Dendritic cell treated with granulocyte-macrophage colony-stimulating factor and Interleukin-4, amounts not matched to agents 40 ng/mL and 50 ng/mL, for 4 days (primary cell): Measurements from ENCODE around the gene OPRD1.
A peak's percentile ranks its signal among the peaks of the same experiment; 100 is the strongest.
"Not testable (repeated sequence)": the region's sequence is repeated elsewhere in the genome, so short reads cannot be mapped to it uniquely, and the experiment has no call there.

Experiments used
- H3K27ac Mint-ChIP-seq: one replicate; pipeline ENCODE4 v1.8.0; 2022; ENCODE audit warnings: mild to moderate bottlenecking, mixed read lengths
- H3K27me3 Mint-ChIP-seq: one replicate; pipeline ENCODE4 v1.8.0; 2022; ENCODE audit warnings: mild to moderate bottlenecking, mixed read lengths
- H3K36me3 Mint-ChIP-seq: one replicate; pipeline ENCODE4 v1.8.0; 2022; ENCODE audit warnings: low read depth, mixed read lengths
- H3K4me1 Mint-ChIP-seq: one replicate; pipeline ENCODE4 v1.8.0; 2022; ENCODE audit warnings: low read depth, mixed read lengths
- H3K4me3 Mint-ChIP-seq: one replicate; pipeline ENCODE4 v1.8.0; 2022; ENCODE audit warnings: mild to moderate bottlenecking, moderate library complexity, mixed read lengths
- H3K9me3 Mint-ChIP-seq: one replicate; pipeline ENCODE4 v1.8.0; 2022; ENCODE audit warnings: mixed read lengths
- intact Hi-C: fragments of 100-400 bp; cut with micrococcal nuclease; formaldehyde crosslinking; loops from one replicate; pipeline ENCODE4 v1.15.0; 2022

The OPRD1 gene

DNA sequence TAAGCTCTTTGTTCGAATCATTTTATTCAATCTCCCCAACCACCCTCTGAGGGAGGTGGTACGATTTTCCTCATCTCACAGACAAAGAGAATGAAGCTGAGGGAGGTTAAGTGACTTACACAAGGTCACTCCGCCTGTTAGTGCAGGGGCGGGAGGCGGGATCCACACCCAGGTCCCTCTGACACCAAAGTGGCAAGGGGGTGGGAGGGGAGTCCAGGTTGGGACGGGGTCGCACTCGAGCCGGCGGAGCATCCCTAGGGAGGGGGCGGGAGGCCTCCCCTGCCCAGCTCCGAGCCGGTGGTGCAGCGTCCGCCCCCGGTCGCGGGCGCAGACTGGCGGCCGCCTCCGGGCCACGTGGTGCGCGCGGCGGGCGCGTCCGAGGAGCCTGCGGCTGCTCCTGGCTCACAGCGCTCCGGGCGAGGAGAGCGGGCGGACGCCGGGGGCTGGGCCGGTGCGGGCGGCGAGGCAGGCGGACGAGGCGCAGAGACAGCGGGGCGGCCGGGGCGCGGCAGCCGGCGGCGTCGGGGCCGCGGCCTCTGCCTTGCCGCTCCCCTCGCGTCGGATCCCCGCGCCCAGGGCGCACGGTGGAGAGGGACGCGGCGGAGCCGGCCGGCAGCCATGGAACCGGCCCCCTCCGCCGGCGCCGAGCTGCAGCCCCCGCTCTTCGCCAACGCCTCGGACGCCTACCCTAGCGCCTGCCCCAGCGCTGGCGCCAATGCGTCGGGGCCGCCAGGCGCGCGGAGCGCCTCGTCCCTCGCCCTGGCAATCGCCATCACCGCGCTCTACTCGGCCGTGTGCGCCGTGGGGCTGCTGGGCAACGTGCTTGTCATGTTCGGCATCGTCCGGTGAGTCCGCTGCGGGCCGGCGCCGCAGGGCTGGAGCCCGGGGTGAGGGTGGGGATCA, at the start of gene OPRD1:
Gene OPRD1, plus strand, starts transcription at position 405 of the 903 bp plus-strand sequence. Its CDS starts 214 bp downstream, at position 619.
- Mint-ChIP-seq H3K27ac (no peak within 1 kb of the TSS), H3K4me1 (peaks cover 11% of the 10 kb centered on the region)

GRCh38 chr1:28766532-28767183, 45.3 kb upstream of the OPRD1 start:
- peaks cover 6% of the 10 kb centered on the region for H3K4me1 Mint-ChIP-seq
- no peak overlapping the region for H3K27ac Mint-ChIP-seq
- no peak overlapping the region for H3K4me3 Mint-ChIP-seq
- intact Hi-C loops = no loop called here
- no peaks in the 10 kb centered on the region for H3K9me3 Mint-ChIP-seq
- H3K36me3 Mint-ChIP-seq = peaks cover 79% of the 10 kb centered on the region
- no peaks in the 10 kb centered on the region for H3K27me3 Mint-ChIP-seq

More for the DNA sequence above, at the start of gene OPRD1:
- no peaks in the 10 kb centered on the region for H3K36me3 Mint-ChIP-seq
- peaks cover 64% of the 10 kb centered on the region for H3K27me3 Mint-ChIP-seq
- H3K4me3 Mint-ChIP-seq = no peak within 1 kb of the TSS
- intact Hi-C loops = no loop called here
- H3K9me3 Mint-ChIP-seq = no peaks in the 10 kb centered on the region

DNA sequence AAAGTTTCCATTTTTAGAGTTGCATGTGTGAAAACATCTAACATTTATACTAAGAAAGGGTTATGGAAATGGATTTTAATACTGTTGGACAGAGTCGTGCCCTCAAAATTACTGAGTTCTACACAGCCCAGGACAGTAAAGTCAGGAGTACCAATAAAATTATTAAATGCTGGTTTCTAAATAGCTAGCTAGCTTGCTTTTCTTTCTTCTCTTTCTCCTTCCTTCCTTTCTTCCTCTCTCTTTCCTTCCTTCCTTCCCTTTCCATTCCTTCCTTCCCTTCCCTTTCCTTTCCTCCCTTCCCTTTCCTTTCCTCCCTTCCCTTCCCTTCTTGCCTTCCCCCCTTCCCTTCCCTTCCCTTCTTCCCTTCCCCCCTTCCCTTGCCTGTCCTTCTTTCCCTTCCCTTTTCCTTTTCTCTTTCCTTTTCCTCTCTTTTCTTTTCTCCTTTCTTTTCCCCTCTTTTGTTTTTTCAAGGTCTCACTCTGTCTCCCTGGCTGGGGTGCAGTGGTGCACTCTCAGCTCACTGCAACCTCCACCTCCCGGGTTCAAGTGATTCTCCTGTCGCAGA, 41.3 kb upstream of the OPRD1 start:
- intact Hi-C loops = no loop called here
- peaks cover 64% of the 10 kb centered on the region for H3K36me3 Mint-ChIP-seq

DNA sequence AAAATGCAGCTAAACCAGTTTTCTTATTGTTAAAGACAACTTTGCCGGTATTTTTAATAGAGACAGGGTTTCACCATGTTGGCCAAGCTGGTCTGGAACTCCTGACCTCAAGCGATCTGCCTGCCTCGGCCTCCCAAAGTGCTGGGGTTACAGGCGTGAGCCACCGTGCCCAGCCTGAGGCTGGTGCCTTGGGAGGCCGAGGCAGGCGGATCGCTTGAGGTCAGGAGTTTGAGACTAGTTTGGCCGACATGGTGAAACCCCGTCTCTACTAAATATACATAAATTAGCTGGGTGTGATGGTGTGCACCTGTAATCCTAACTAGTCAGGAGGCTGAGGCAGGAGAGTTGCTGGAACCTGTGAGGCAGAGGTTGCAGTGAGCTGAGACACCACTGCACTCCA, 40.0 kb upstream of the OPRD1 start:
- Mint-ChIP-seq H3K36me3 (peaks cover 52% of the 10 kb centered on the region), H3K4me1 (peaks cover 23% of the 10 kb centered on the region)
- H3K27ac Mint-ChIP-seq, H3K27me3 Mint-ChIP-seq, H3K4me3 Mint-ChIP-seq, intact Hi-C loops, H3K9me3 Mint-ChIP-seq: not testable (repeated sequence)

More for the DNA sequence above, 41.3 kb upstream of the OPRD1 start:
- Mint-ChIP-seq H3K9me3 (no peaks in the 10 kb centered on the region), H3K27me3 (no peaks in the 10 kb centered on the region), H3K4me1 (peaks cover 23% of the 10 kb centered on the region), H3K27ac (peak overlapping the region; percentile 12), H3K4me3 (no peak overlapping the region)

DNA sequence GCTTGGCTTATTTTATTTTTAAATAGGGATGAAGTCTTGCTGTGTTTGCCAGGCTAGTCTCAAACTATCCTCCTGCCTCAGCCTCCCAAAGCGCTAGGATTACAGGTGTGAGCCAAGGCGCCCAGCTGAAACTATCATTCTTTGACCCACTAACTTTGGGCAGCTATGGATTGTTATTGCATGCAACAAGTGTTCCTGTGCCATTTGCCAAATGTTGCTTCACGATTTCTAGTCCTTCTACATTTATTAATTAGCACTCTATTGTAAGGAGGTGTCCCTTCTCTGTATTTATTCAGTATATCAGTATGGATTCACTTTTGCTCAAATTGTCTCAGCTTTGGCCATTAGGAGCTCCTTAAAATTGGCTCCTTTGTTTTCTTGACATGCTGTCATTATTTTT, 38.9 kb upstream of the OPRD1 start:
- H3K9me3 Mint-ChIP-seq = no peaks in the 10 kb centered on the region
- no peak overlapping the region for H3K4me3 Mint-ChIP-seq
- intact Hi-C loops = no loop called here
- no peaks in the 10 kb centered on the region for H3K27me3 Mint-ChIP-seq
- H3K4me1 Mint-ChIP-seq = peaks cover 23% of the 10 kb centered on the region
- no peak overlapping the region for H3K27ac Mint-ChIP-seq
- peaks cover 40% of the 10 kb centered on the region for H3K36me3 Mint-ChIP-seq

DNA sequence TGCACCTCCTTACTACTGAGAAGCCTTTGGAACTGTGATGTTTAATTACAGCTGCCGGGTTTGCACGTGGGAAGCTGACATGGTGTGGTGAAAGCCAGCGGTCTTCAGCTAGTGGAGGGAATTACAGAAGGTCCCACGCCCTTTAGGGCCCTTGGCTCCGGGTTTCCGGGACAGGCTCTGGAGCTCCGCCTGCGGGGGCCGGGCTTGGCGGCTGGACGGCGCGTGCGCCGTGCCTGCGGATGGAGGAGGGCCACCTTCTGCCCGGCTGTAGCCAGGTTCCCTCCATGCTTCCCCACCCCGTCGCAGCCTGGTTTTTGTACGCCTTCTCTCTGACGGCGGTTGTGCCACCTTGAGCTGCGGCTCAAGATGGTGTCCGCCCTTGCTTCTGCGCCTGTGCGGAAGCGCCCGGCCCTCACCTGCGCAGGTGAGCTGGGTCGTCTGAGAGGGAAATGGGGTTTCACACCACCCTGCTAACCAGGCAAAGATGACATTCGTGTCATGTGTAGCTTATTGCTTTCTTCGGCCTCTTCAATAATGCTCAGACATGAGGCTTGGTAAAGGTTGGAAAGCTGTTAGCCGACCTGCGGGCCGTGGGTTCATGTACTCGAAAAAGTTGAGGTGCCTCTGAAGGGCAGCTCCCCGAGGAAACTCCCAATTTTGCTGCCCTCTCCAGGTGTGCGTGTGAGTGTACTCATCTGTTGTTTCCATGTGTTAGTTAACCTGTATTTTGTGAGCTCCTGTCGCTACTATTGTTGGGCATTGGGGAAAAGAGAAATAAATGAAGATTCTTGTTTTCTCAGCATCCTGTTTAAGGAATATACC, 36.6 kb upstream of the OPRD1 start:
- Mint-ChIP-seq H3K9me3 (no peaks in the 10 kb centered on the region), H3K36me3 (peaks cover 18% of the 10 kb centered on the region), H3K27me3 (no peaks in the 10 kb centered on the region), H3K27ac (peak overlapping the region; percentile 58), H3K4me1 (peaks cover 46% of the 10 kb centered on the region), H3K4me3 (peak overlapping the region; percentile 75)
- intact Hi-C loops = no loop called here

DNA sequence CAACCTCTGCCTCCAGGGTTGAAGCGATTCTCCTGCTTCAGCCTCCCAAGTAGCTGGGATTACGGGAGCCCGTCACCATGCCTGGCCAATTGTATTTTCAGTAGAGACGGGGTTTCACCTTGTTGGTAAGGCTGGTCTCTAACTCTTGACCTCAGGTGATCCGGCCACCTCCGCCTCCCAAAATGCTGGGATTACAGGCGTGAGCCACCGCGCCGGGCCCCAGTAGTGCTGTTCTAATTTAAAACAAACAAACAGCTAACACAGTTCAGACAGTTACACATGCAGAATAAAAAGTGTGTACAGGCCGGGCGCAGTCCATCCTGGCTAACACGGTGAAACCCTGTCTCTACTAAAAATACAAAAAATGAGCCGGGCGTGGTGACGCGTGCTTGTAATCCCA, 35.6 kb upstream of the OPRD1 start:
- Mint-ChIP-seq H3K9me3 (no peaks in the 10 kb centered on the region), H3K4me1 (peaks cover 49% of the 10 kb centered on the region), H3K27ac (no peak overlapping the region), H3K36me3 (peaks cover 8% of the 10 kb centered on the region), H3K27me3 (no peaks in the 10 kb centered on the region), H3K4me3 (no peak overlapping the region)
- intact Hi-C loops = no loop called here

- Mint-ChIP-seq H3K36me3 (peaks cover 7% of the 10 kb centered on the region), H3K4me3 (no peak overlapping the region), H3K27me3 (no peaks in the 10 kb centered on the region), H3K9me3 (no peaks in the 10 kb centered on the region), H3K27ac (no peak overlapping the region), H3K4me1 (peaks cover 58% of the 10 kb centered on the region)
- intact Hi-C loops = no loop called here
Observed at GRCh38 chr1:28778021-28778420, 33.9 kb upstream of the OPRD1 start.

- H3K9me3 Mint-ChIP-seq = no peaks in the 10 kb centered on the region
- no peak overlapping the region for H3K4me3 Mint-ChIP-seq
- H3K36me3 Mint-ChIP-seq = no peaks in the 10 kb centered on the region
- intact Hi-C loops = no loop called here
- no peaks in the 10 kb centered on the region for H3K27me3 Mint-ChIP-seq
- H3K4me1 Mint-ChIP-seq = peaks cover 46% of the 10 kb centered on the region
- H3K27ac Mint-ChIP-seq = peak overlapping the region; percentile 69
Observed at GRCh38 chr1:28779751-28780408, 32.1 kb upstream of the OPRD1 start.

- Mint-ChIP-seq H3K9me3 (no peaks in the 10 kb centered on the region), H3K4me1 (peaks cover 51% of the 10 kb centered on the region), H3K36me3 (no peaks in the 10 kb centered on the region), H3K27ac (no peak overlapping the region), H3K27me3 (no peaks in the 10 kb centered on the region), H3K4me3 (no peak overlapping the region)
- intact Hi-C loops = no loop called here
Observed at GRCh38 chr1:28781305-28781704, 30.7 kb upstream of the OPRD1 start.

GRCh38 chr1:28782011-28782410, 30.0 kb upstream of the OPRD1 start:
- Mint-ChIP-seq H3K4me1 (peaks cover 51% of the 10 kb centered on the region), H3K36me3 (no peaks in the 10 kb centered on the region), H3K9me3 (no peaks in the 10 kb centered on the region), H3K4me3 (no peak overlapping the region), H3K27me3 (peaks cover 1% of the 10 kb centered on the region), H3K27ac (no peak overlapping the region)
- intact Hi-C loops = no loop called here

- Mint-ChIP-seq H3K27ac (no peak overlapping the region), H3K4me3 (no peak overlapping the region), H3K36me3 (no peaks in the 10 kb centered on the region), H3K27me3 (peaks cover 2% of the 10 kb centered on the region), H3K9me3 (no peaks in the 10 kb centered on the region), H3K4me1 (peaks cover 48% of the 10 kb centered on the region)
- intact Hi-C loops = no loop called here
Observed at GRCh38 chr1:28783363-28783762, 28.6 kb upstream of the OPRD1 start.

- H3K4me1 Mint-ChIP-seq = peaks cover 11% of the 10 kb centered on the region
- no peaks in the 10 kb centered on the region for H3K9me3 Mint-ChIP-seq
- no peak overlapping the region for H3K27ac Mint-ChIP-seq
- H3K36me3 Mint-ChIP-seq = no peaks in the 10 kb centered on the region
- peaks cover 4% of the 10 kb centered on the region for H3K27me3 Mint-ChIP-seq
- intact Hi-C loops = loop anchor here (5.0 kb wide), 1 partner anchor 243 kb away; no protein-coding TSS in a partner anchor
- no peak overlapping the region for H3K4me3 Mint-ChIP-seq
Observed at GRCh38 chr1:28789412-28789811, 22.6 kb upstream of the OPRD1 start.
